ENCODE results near the gene SLC22A4. TPM values are rescaled to one million over a fixed set of nuclear protein-coding genes. Genes with fewer than 3 reads are reported as not detected.

SLC22A4 gene
- total and polyA plus RNA-seq, 2 of the 8 experiments (the other 6 are each of a cell fraction or from before 2014, with no cell fraction given), result 0.45 to 0.60 TPM

- WGBS, 2 experiments (ENCODE audit: extremely low coverage in 1 of 2, insufficient coverage in 1 of 2, insufficient read length in 1 of 2, insufficient replicate concordance in 2 of 2, low coverage in 1 of 2, low lambda C conversion rate in 2 of 2, missing lambda C conversion rate in 1 of 2), result 72% methylated on average over 9 of the region's 10 CpGs; no CpG with 5 or more reads in 1 of the 2 experiments
- 0 out of 2 replicates have a peak overlapping the region, but pooled peaks have one; percentile 3 for H2BK5ac ChIP-seq (ENCODE audit: low read depth, low read length)
- CTCF ChIA-PET (ENCODE audit: partially characterized antibody), result interaction anchor here (0.6 to 16.4 kb wide), 47 partner anchors 8 to 573 kb away, joined by 3 to 353 read pairs (median 4); partner anchors contain the start of gene IRF1
- H3K4me1 ChIP-seq (replicated peaks in 1 of 4; ENCODE audit: control insufficient read depth in 3 of 4, insufficient read depth in 4 of 4, low read length in 3 of 4), result peaks cover 0 to 9% (median 3%) of the 10 kb centered on the region in 4 experiments; a peak in 4 of 7 replicates
- H2AFZ ChIP-seq (ENCODE audit: low read length), result peak overlapping the region; percentile 85
- H3K27ac ChIP-seq (ENCODE audit: low read depth, low read length), result no peak overlapping the region
- H3K36me3 ChIP-seq (ENCODE audit: control insufficient read depth in 2 of 4, insufficient read depth in 4 of 4, low read length in 3 of 4), result no peaks in the 10 kb centered on the region
- no peak overlapping the region for H4K5ac ChIP-seq (ENCODE audit: insufficient read length, low read depth, low read length)
- POLR2A ChIA-PET (ENCODE audit: partially characterized antibody), result interaction anchor here (0.8 to 1.9 kb wide), 4 partner anchors 24 to 115 kb away, joined by 3 to 9 read pairs (median 4); partner anchors contain the start of gene IRF1
- no peak overlapping the region for H3K14ac ChIP-seq (ENCODE audit: insufficient read length)
- 0 out of 2 replicates have a peak, but pooled peaks have one; percentile 34 for TF ChIP-seq YY1 (IDR thresholded peaks at IDR 0.05; ENCODE audit: low read depth, low read length)
- peak; percentile 92 to 93 for TF ChIP-seq RAD21 (IDR thresholded peaks at IDR 0.05 in 1 of 2, conservative IDR thresholded peaks at IDR 0.05 in 1 of 2; ENCODE audit: low read depth in 2 of 2, low read length in 2 of 2)
- no peak for TF ChIP-seq GTF2F1 (IDR thresholded peaks at IDR 0.05; ENCODE audit: borderline replicate concordance, low read depth, low read length)
- no peak for TF ChIP-seq SAP30 (IDR thresholded peaks at IDR 0.05; ENCODE audit: insufficient read depth, insufficient replicate concordance, low read length)
- no peak for TF ChIP-seq SIRT6 (IDR thresholded peaks at IDR 0.05; ENCODE audit: low read length)
- TF ChIP-seq CTCF (IDR thresholded peaks at IDR 0.05; ENCODE audit: control extremely low read depth in 1 of 3, insufficient read depth in 1 of 3, low read depth in 1 of 3, low read length in 3 of 3), result peak; percentile 84 to 90 (median 86)
- no peak for TF ChIP-seq CREB1 (IDR thresholded peaks at IDR 0.05)
- no peak overlapping the region for H2BK20ac ChIP-seq (ENCODE audit: low read length)
- H2BK120ac ChIP-seq (replicated peaks; ENCODE audit: low read depth, low read length), result no peak overlapping the region
- no peaks in the 10 kb centered on the region for H3K79me2 ChIP-seq (ENCODE audit: control insufficient read depth in 1 of 2, insufficient read depth in 2 of 2, low read length in 2 of 2)
- H3K9ac ChIP-seq (replicated peaks in 1 of 4; ENCODE audit: extremely low read depth in 1 of 4, low read depth in 3 of 4, low read length in 3 of 4), result no peak overlapping the region
- FAIRE-seq (no peak), DNase-seq (ENCODE audit: low read depth in 1 of 2, low spot score in 2 of 2) (peak in 1 of 2 experiments; percentile 81)
- H3K23ac ChIP-seq (ENCODE audit: insufficient read length), result no peak overlapping the region
- H3K4me3 ChIP-seq (ENCODE audit: extremely low read depth in 1 of 4, insufficient read depth in 2 of 4, low read depth in 3 of 4, low read length in 4 of 4), result no peak overlapping the region
- H3K4ac ChIP-seq (replicated peaks; ENCODE audit: insufficient read length, low read depth, low read length), result no peak overlapping the region
- no peaks in the 10 kb centered on the region for H3K9me3 ChIP-seq (ENCODE audit: insufficient read depth in 2 of 2, low read depth in 1 of 2, low read length in 1 of 2)
- peak overlapping the region; percentile 67; the same call in 1 of the 2 replicates for H3K18ac ChIP-seq (ENCODE audit: extremely low read depth, low read length)
- H4K20me1 ChIP-seq (replicated peaks in 1 of 2; ENCODE audit: control insufficient read depth in 1 of 2, insufficient read depth in 2 of 2, low read length in 2 of 2), result peaks cover 0 to 3% of the 10 kb centered on the region in 2 experiments
- H4K91ac ChIP-seq (replicated peaks; ENCODE audit: insufficient read length, low read length), result peak overlapping the region; percentile 44
- H2AK5ac ChIP-seq (ENCODE audit: low read depth, low read length), result no peak overlapping the region
- peak overlapping the region; percentile 84; the same call in 1 of the 2 replicates for H2BK15ac ChIP-seq (ENCODE audit: low read length)
- H3K4me2 ChIP-seq (ENCODE audit: insufficient read depth in 1 of 2, low read depth in 2 of 2, low read length in 2 of 2), result no peak overlapping the region
- H4K8ac ChIP-seq (ENCODE audit: extremely low read depth, insufficient read depth, low read length), result no peak overlapping the region
- H3K27me3 ChIP-seq (replicated peaks in 1 of 4; ENCODE audit: control insufficient read depth in 3 of 4, extremely low read depth in 1 of 4, insufficient read depth in 3 of 4, low read length in 3 of 4), result no peaks in the 10 kb centered on the region
- H2BK12ac ChIP-seq (ENCODE audit: low read depth, low read length), result 0 out of 2 replicates have a peak overlapping the region, but pooled peaks have one; percentile 29
- no peaks in the 10 kb centered on the region for H3K79me1 ChIP-seq (ENCODE audit: low read depth, low read length)
- H3K56ac ChIP-seq (replicated peaks; ENCODE audit: insufficient read length, low read depth, low read length), result no peak overlapping the region
- no peaks in the 10 kb centered on the region for H3K23me2 ChIP-seq (ENCODE audit: low read depth, low read length)
These were observed 92.6 kb downstream of the SLC22A4 start for GRCh38 chr5:132386644-132387286.

Data from H1 (cell line).